Measurements from ENCODE around the gene PPM1D.
A peak's percentile ranks its signal among the peaks of the same experiment; 100 is the strongest.

Gene PPM1D

GRCh38 chr17:60615108-60615507, 15.1 kb downstream of the PPM1D start:
- DNase-seq (ENCODE audit: low read depth, low spot score): no peak
- H3K27ac ChIP-seq: no peak overlapping the region

DNA sequence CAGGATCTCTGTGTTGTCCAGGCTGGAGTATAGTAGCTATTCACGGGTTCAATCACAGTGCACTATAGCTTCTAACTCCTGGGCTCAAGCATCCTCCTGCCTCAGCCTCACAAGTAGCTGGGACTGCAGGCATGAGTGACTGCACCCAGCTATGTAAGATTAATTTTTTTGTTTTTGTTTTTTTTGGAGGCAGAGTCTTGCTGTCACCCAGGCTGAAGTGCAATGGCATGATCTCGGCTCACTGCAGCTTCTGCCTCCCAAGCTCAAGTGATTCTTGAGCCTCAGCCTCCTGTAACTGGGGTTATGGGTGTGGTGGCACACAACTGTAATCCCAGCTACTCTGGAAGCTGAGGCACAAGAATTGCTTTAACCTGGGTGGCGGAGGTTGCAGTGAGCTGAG, 15.8 kb downstream of the PPM1D start:
- no peak overlapping the region for H3K27ac ChIP-seq
- DNase-seq (ENCODE audit: low read depth, low spot score): no peak

- H3K27ac ChIP-seq: no peak overlapping the region
- no peak for DNase-seq (ENCODE audit: low read depth, low spot score)
Measured at GRCh38 chr17:60618080-60618479, 18.1 kb downstream of the PPM1D start.

- no peak overlapping the region for H3K27ac ChIP-seq
- no peak for DNase-seq (ENCODE audit: low read depth, low spot score)
Measured at GRCh38 chr17:60618854-60619526, 19.0 kb downstream of the PPM1D start.

DNA sequence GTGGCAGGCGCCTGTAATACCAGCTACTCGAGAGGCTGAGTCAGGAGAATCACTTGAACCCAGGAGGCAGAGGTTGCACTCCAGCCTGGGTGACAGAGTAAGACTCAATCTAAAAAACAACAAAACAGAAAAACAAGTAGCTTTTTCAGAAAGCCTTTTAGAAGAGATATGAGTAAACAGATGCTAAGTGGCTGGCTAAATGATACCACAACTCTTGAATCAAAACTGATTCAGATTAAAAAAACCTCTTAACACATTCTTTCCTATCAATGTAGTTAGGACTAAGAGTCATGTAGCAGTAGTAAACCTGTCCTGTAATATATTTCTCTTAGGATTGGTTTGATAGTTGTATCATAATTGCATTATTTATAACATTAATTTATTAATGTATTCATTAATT, 23.0 kb downstream of the PPM1D start:
- H3K27ac ChIP-seq: no peak overlapping the region
- DNase-seq (ENCODE audit: low read depth, low spot score): no peak

DNA sequence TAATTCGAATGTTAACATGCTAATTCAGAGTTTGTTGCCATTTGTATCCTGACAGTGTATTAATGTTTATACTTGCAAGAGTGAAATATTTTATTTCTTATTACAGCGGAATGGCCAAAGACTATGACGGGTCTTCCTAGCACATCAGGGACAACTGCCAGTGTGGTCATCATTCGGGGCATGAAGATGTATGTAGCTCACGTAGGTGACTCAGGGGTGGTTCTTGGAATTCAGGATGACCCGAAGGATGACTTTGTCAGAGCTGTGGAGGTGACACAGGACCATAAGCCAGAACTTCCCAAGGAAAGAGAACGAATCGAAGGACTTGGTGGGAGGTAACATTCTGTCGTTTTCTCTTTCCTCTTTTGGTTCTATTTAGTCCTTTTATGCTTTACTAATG, 23.4 kb downstream of the PPM1D start:
- no peak for DNase-seq (ENCODE audit: low read depth, low spot score)
- no peak overlapping the region for H3K27ac ChIP-seq

DNA sequence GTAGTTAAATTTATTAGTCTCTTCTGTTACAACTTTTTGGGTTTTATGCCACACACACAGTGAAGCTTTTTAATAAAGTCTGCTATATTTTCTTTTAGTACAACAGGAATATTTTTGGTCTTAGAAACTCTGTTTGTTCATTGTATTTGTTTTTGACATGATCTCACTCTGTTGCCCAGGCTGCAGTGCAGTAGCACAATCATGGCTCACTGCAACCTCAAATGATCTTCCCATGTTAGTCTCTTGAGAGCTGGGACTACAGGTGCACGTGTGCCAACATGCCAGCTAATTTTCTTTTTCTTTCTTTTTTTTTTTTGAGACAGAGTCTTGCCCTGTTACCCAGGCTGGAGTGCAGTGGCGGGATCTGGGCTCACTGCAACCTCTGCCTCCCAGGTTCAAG, 27.1 kb downstream of the PPM1D start:
- no peak for DNase-seq (ENCODE audit: low read depth, low spot score)
- no peak overlapping the region for H3K27ac ChIP-seq

GRCh38 chr17:60628252-60628889, 28.4 kb downstream of the PPM1D start:
- no peak overlapping the region for H3K27ac ChIP-seq
- DNase-seq (ENCODE audit: low read depth, low spot score): no peak

- H3K27ac ChIP-seq: no peak overlapping the region
- DNase-seq (ENCODE audit: low read depth, low spot score): no peak
Measured at GRCh38 chr17:60629120-60629519, 29.1 kb downstream of the PPM1D start.

DNA sequence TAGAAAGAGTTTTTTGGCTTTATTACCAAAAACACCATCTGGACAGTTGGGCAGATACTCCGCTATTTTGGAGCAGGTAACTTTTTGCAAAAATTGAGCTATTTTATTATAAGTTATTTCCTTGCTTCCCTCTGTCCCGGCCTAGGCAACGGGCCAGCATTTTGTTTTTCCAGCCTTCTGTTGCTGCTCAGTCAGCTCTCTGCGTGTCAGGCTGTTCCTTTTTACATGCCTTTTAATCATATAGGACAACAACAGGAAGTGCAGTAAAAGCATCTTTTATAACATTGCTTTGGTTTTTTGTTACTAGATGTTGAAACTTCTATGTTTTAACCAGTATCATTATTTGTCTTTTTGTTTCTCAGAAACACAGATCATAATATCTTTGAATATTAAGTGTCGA, 30.4 kb downstream of the PPM1D start:
- DNase-seq (ENCODE audit: low read depth, low spot score): no peak
- no peak overlapping the region for H3K27ac ChIP-seq

DNA sequence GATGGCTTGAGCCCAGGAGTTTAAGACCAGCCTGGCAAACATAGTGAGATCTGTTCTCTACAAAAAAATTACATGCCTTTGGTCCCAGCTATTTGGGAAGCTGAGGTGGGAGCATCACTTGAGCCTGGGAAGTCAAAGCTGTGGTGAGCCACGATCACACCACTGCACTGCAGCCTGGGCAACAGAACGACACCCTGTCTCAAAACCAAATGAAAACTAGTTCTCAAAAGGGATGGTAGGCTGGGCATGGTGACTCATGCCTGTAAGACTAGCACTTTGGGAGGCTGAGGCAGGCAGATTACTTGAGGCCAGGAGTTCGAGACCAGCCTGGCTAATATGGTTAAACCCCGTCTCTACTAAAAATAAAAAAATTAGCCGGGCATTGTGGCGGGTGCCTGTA, 31.1 kb downstream of the PPM1D start:
- H3K27ac ChIP-seq: no peak overlapping the region
- no peak for DNase-seq (ENCODE audit: low read depth, low spot score)

GRCh38 chr17:60637683-60638082, 37.7 kb downstream of the PPM1D start:
- DNase-seq (ENCODE audit: low read depth, low spot score): no peak
- H3K27ac ChIP-seq: no peak overlapping the region

DNA sequence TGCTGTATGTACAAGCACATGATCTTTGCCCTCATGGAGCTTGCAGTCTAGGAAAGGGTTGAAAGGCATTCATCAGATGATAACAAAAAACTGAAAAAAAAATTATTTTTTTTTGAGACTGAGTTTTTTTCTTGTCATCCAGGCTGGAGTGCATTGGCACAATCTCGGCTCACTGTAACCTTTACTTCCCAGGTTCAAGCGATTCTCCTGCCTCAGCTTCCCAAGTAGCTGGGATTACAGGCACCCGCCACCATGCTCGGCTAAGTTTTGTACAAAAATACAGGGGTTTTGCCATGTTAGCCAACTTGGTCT, 39.0 kb downstream of the PPM1D start:
- DNase-seq (ENCODE audit: low read depth, low spot score): no peak
- H3K27ac ChIP-seq: no peak overlapping the region

DNA sequence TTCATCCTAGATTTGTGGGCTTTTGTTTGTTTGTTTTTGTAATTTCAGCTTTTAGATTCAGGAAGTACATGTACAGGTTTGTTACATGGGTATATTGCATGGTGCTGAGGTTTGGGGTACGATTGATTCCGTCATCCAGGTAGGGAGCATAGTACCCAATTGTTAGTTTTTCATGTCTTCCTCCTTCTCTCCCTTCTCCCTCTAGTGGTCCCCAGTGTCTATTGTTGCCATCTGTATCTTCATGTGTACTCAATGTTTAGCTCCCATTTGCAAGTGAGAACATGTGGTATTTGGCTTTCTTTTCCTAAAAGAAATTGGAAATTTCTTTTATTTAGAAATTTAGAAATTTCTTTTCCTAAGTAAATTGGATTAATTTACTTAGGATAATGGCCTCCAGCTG, 40.5 kb downstream of the PPM1D start:
- no peak overlapping the region for H3K27ac ChIP-seq
- no peak for DNase-seq (ENCODE audit: low read depth, low spot score)

DNA sequence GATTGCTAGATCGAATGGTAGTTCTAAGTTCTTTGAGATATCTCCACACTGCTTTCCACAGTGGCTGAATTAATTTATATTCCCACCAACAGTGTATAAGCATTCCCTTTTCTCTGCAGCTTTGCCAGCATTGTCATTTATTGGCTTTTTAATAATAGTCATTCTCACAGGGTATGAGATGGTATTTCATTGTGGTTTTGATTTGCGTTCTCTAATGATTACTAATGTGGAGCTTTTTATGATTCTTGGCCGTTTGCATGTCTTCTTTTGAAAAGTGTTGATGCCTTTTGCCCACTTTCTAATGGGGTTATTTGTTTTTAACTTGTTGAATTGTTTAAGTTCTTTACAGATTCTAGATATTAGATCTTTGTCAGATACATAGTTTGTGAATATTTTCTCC, 41.1 kb downstream of the PPM1D start:
- no peak overlapping the region for H3K27ac ChIP-seq
- DNase-seq (ENCODE audit: low read depth, low spot score): no peak

GRCh38 chr17:60641810-60642220, 41.8 kb downstream of the PPM1D start:
- H3K27ac ChIP-seq: no peak overlapping the region
- peak; percentile 6 for DNase-seq (ENCODE audit: low read depth, low spot score)

DNA sequence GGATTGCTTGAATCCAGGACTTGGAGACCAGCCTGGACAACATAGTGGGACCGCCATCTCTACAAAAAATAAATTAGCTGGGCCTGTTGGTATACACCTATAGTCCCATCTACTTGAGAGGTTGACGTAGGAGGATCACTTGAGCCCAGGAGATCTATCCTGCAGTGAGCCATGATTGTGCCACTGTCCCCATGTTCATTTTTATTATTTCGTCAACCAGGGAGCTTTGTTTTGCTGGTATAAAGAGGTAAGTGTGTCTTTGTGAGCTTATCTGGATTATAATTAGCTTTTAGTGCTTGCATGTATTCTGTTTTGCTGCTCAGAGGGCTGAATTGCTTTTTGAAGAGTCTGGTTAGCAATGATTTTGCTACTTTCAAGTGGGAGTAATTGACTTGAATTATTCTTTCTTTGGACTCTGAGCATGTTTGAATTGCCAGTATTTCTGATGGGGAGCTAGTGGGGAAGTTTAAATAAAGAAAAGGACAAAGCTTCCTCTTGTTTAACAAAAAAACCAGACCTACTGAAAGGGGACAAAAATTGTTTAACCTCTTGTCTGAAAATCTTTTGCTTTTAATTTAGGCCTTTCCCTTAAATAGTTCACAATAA, 46.0 kb downstream of the PPM1D start:
- H3K27ac ChIP-seq: no peak overlapping the region
- no peak for DNase-seq (ENCODE audit: low read depth, low spot score)

DNA sequence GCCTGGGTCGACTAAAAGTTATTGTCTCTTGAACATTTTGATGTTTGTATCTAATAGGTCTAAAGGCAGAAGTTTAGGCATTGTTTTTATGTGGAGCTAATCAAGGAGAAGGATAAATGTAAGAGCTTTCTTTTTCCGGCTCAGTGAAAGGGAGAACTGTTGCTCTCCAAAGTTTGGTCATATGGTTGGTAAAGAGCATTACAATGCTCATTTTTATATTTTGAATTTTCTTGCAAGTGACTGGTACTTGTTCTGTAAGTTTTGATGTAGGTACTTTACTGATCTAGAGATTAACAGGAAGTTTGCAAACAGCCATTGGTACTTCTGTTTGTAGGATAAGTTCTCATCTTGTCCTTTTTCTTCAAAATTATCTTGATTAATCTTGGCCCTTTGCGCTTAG, 46.7 kb downstream of the PPM1D start:
- no peak for DNase-seq (ENCODE audit: low read depth, low spot score)
- no peak overlapping the region for H3K27ac ChIP-seq

DNA sequence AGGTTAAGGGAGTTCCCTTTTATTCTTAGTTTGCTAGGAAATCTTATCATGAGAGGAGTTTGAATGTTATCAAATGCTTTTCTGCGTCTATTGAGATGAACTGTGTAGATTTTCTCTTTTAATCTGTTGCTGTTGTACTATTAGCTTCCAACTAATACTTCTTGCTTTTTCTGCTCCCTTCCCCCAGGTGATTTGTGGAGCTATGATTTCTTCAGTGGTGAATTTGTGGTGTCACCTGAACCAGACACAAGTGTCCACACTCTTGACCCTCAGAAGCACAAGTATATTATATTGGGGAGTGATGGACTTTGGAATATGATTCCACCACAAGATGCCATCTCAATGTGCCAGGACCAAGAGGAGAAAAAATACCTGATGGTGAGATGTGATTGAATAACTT, 47.7 kb downstream of the PPM1D start:
- H3K27ac ChIP-seq: no peak overlapping the region

GRCh38 chr17:60652454-60653247, 52.7 kb downstream of the PPM1D start:
- no peak for DNase-seq (ENCODE audit: low read depth, low spot score)
- no peak overlapping the region for H3K27ac ChIP-seq

More for the DNA sequence above, 47.7 kb downstream of the PPM1D start:
- no peak for DNase-seq (ENCODE audit: low read depth, low spot score)

- no peak for DNase-seq (ENCODE audit: low read depth, low spot score)
- H3K27ac ChIP-seq: no peak overlapping the region
Measured at GRCh38 chr17:60653569-60653968, 53.6 kb downstream of the PPM1D start.
